Activated naive CD4-positive, alpha-beta T cell (primary cell): ENCODE data around the gene LRRC3C.

Source experiments
- DNase-seq, 4 experiments: peaks; one replicate each; lab custom pipeline; 2025; lab: John Stamatoyannopoulos, UW

The LRRC3C gene

GRCh38 chr17:39949028-39949427, 21.5 kb downstream of the LRRC3C start:
- no peak for DNase-seq

DNA sequence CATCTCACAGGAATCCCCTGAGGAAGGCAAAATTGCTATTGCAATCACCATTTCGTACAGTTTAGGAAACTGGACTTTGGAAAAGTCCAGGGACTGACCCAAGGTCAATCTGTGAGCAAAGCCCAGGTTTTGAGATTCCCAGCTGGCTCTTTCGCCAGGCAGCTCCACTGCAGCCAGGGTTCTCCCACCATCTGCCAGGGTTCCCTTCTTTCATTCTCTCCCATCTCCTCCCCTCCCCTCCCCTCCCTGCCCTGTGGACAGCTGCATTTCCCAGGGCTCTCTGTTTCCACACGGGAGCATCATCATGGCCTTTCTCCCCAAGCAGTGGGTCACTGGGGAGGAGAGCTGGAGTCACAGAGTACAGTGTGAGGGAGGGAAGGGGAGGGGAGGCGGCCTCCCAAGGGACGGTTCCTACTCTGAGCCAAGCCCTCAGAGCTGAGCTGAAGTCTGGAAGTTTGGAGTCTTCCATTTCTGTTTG, 23.4 kb downstream of the LRRC3C start:
- no peak for DNase-seq

DNA sequence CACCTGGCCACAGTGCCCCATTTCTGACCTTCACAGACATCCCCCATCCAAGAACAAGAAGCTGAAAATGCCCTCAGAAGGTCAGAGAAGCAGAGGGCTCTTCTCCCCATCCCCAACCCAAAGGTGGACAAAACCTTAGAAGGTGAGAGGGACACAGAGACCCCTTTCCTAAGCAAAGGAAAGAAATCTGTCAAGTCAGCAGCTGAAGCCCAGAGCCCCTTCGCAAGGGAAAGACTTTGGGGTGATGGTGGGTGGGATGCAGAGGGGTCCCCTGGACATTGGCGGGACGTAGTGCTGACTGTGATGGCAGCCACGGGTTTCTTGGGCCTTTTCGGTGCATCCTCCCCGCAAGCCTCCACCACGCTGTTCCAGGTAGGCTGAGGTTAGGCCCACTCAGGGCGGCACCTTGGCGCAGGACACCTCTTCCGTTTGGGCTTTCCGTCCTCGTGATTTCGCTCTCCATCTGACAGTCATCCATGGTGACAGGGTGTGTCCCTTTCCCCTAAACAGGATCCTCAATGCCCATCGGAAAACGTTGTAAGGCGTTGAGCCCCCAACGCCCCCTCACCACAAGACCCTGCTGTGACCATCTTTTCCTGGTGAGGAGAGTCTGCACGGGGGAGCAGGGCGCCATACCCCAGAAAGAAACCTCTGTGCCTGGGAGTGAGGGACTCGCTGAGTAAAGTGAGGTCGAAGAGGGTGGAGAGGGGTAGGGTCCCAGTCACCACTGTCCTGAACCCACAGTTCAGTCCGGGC, 24.6 kb downstream of the LRRC3C start:
- no peak for DNase-seq

- DNase-seq, result peak; percentile 67 to 95 (median 82)
Measured at GRCh38 chr17:39952680-39953470, 25.3 kb downstream of the LRRC3C start.

GRCh38 chr17:39953471-39953888, 25.9 kb downstream of the LRRC3C start:
- DNase-seq, result no peak

DNA sequence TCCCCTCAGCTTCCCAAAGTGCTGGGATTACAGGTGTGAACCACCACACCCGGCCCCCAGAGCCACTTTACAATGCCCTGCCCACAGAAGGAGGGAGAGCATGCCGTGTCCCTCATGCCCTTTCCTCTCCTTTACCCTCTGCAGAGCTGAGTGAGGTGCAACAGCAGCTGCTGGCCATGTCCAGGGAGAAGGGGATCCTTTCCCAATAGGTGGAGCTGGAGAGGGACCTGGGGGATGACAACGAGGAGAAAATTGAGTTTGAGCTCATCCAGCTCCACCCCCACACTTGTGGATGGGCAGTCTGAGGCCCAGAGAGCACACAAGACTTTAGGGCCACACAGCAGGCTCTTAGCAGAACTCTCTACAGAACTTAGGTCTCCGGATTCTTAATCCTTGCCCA, 27.3 kb downstream of the LRRC3C start:
- no peak for DNase-seq

DNA sequence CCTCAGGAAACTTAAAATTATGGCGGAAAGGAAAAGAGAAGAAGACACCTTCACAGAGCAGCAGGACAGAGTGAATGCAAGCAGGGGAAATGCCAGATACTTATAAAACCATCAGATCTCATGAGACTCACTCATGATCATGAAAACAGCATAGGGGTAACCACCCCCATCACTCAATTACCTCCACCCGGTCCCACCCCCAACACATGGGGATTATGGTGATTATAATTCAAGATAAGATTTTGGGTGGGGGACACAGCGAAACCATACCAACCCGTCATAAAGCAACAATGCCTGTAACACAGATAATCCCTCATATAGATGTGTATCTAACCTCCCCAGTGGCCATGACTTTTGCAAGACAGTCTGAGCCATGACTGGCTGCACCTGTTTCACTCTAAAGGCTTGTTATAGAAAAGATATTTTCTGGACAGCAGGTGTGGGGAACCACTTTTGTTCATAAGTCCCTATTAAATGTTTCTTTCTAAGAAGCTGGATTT, 28.2 kb downstream of the LRRC3C start:
- DNase-seq, result no peak

GRCh38 chr17:39960524-39961041, 33.1 kb downstream of the LRRC3C start:
- DNase-seq, result no peak

- DNase-seq, result no peak
Measured at GRCh38 chr17:39962642-39963220, 35.2 kb downstream of the LRRC3C start, which contains the start of gene GSDMA. Gene GSDMA, plus strand, starts transcription at chr17:39963004. Its CDS starts 2,684 bp downstream, at chr17:39965688.

- peak in 1 of 4 experiments; percentile 35 for DNase-seq
Measured at GRCh38 chr17:39963829-39964228, 36.3 kb downstream of the LRRC3C start.

DNA sequence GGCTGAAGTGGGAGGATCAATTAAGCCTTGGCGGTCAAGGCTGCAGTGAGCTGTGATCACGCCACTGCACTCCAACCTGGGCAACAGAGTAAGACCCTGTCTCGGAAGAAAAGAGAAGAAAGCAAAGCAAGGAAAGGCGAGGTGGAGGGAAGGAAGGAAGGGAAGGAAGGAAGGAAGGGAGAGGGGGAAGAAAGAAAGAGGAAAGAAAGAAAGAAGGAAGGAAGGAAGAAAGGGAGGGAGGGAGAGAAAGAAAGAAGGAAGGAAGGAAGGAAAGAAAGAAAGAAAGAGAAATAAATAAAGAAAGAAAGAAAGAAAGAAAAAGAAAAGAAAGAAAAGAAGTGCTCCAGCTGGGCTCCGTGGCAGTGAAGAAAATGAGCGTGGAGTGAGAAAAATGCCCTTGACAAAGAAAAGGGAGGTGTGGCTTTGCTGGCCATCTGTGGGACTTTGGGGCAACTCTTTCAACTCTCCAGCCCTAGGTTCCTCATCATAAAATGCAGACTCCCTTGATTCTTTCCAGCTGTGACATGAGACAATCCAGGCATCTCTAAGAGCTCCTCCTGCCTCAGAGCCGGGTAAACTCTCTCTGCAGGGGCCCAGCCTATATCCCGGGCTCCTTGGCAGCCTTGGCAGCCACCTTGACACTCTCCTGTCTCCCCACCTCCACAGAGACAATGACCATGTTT, 37.6 kb downstream of the LRRC3C start:
- DNase-seq, result no peak

DNA sequence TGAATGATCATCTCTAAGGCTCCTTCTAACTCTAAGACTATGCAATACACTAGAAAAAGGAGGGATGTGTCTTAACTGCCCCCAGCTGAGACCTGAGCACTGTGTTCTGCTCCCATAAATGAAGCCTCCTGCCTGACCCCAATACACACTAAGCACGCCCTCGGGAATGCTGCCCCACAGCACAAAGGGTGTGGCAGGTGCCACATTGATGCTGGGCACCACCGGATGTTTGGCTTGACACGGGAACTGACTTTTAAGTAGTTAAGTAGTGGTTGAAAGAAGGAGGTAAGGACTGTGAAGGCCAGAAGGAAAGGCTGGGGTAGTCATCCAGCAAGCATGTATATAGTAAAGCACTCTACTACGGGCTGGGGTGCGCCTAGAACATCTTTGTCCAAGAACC, 39.2 kb downstream of the LRRC3C start:
- no peak for DNase-seq

- DNase-seq, result no peak
Measured at GRCh38 chr17:39968761-39969160, 41.2 kb downstream of the LRRC3C start.

- DNase-seq, result no peak
Measured at GRCh38 chr17:39969375-39969774, 41.8 kb downstream of the LRRC3C start.

DNA sequence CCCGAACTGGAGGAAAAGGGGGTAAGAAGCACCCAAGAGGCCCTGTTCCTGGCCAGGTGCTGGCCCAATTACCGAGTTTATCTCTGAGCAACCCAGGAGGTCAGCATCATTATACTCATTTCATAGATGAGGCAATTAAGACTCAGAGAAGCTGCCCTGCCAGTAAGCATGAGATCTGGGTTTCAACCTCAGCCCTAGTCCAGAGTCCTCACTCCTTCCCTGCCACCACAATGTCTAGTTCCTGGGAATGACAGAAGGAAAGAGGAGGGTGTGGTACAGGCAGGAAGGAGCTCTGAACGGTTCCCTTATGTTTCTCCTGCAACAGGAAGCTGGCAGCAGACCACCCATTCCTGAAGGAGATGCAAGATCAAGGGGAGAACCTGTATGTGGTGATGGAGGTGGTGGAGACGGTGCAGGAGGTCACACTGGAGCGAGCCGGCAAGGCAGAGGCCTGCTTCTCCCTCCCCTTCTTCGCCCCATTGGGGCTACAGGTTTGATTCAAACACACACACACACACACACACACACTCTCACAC, 42.7 kb downstream of the LRRC3C start:
- DNase-seq, result no peak

DNA sequence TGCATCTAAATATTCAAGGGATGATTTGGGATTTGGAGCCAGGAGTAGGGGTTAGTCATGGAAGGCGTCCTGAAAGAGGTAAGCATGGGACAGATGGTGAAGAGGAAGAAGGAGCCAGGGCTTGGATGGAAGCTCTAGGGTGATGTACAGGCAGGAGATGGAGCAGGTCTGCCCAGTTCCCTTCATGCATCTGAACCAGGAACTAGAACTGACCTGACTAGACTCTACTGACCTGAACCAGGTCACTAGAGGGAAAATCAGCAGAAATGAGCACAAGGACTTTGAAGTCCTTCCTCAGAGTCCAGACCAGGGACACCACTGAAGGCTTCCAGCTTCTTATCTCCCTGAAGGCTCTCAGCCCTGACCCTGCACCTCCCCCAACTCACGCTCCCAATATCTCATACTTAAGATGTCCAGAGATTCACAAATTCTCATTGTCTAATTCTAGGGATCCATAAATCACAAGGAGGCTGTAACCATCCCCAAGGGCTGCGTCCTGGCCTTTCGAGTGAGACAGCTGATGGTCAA, 43.6 kb downstream of the LRRC3C start:
- DNase-seq, result no peak

GRCh38 chr17:39972271-39972670, 44.7 kb downstream of the LRRC3C start:
- no peak for DNase-seq

GRCh38 chr17:39973496-39973895, 46.0 kb downstream of the LRRC3C start:
- no peak for DNase-seq

- no peak for DNase-seq
Measured at GRCh38 chr17:39974433-39974832, 46.9 kb downstream of the LRRC3C start.

DNA sequence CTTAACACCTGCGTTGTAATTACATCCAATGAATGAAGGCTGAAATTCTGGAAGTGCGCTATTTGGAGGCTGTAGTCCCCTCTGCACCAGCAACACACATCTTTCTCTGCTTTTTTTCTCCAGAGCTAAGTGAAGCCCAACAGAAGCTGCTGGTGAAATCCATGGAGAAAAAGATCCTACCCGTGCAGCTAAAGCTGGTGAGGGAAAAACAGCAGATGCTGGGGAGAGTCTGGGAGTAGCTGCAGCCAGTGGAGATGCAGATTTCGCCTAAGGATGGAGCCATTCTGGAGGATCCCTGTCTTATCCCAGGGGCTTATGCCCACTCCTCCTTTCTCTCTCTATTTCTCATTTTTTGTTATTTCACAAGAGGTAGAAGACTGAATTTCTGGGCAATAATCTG, 48.3 kb downstream of the LRRC3C start:
- DNase-seq, result no peak

DNA sequence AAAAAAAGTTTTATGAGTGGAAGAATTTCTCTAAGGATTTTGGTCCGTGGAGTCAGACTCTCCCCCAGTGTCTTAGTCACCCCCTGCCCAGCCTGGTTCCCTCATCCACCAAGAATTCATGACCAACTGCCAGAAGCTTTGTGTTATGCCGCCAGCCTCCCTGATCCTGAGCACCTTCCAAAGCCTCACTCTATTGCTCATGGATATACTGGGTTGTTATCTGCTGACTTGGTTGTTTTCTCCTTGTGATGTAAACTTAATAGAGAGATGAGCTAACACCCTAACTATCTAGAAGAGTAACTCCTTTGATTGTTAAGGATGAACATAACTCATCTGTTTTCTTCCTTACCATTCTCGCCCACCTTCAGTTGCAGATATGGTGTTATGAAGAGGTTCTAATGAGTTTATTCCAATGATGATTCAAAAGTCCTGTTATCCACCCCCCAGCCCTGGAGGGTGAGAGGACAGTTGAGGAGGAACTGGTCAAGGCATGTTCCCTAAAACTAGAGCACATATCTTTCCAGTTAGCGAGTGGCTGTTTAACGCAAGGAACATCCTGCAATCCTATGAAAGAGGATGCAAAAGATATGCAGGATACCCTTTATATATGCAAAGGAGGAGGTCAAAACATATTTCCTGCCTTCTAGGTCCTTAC, 51.6 kb downstream of the LRRC3C start:
- DNase-seq, result no peak
